ENCODE results near the gene PSAPL1.

Gene PSAPL1

GRCh38 chr4:7388627-7389026, 46.1 kb downstream of the PSAPL1 start:
- H3K4me3 ChIP-seq (ENCODE audit: low read length), result no peak overlapping the region
- H3K27me3 ChIP-seq (ENCODE audit: control insufficient read depth, insufficient read depth, low read length), result no peaks in the 10 kb centered on the region
- H3K9me3 ChIP-seq (ENCODE audit: control insufficient read depth, low read length), result no peaks in the 10 kb centered on the region
- H3K36me3 ChIP-seq (ENCODE audit: control insufficient read depth, insufficient read depth, low read length), result no peaks in the 10 kb centered on the region
- no peak overlapping the region for H3K9ac ChIP-seq (ENCODE audit: low read length)
- H3K4me1 ChIP-seq (ENCODE audit: control insufficient read depth, insufficient read depth, low read length), result no peaks in the 10 kb centered on the region

- Histone ChIP-seq H3K9me3 (ENCODE audit: control insufficient read depth, low read length) (no peaks in the 10 kb centered on the region), H3K4me1 (ENCODE audit: control insufficient read depth, insufficient read depth, low read length) (no peaks in the 10 kb centered on the region), H3K9ac (ENCODE audit: low read length) (no peak overlapping the region), H3K36me3 (ENCODE audit: control insufficient read depth, insufficient read depth, low read length) (no peaks in the 10 kb centered on the region), H3K27me3 (ENCODE audit: control insufficient read depth, insufficient read depth, low read length) (no peaks in the 10 kb centered on the region), H3K4me3 (ENCODE audit: low read length) (no peak overlapping the region)
Observed at GRCh38 chr4:7387925-7388324, 46.8 kb downstream of the PSAPL1 start.

GRCh38 chr4:7384929-7385890, 49.5 kb downstream of the PSAPL1 start:
- no peaks in the 10 kb centered on the region for H3K4me1 ChIP-seq (ENCODE audit: control insufficient read depth, insufficient read depth, low read length)
- H3K9ac ChIP-seq (ENCODE audit: low read length), result no peak overlapping the region
- H3K9me3 ChIP-seq (ENCODE audit: control insufficient read depth, low read length), result no peaks in the 10 kb centered on the region
- no peaks in the 10 kb centered on the region for H3K36me3 ChIP-seq (ENCODE audit: control insufficient read depth, insufficient read depth, low read length)
- H3K4me3 ChIP-seq (ENCODE audit: low read length), result no peak overlapping the region
- H3K27me3 ChIP-seq (ENCODE audit: control insufficient read depth, insufficient read depth, low read length), result peaks cover 6% of the 10 kb centered on the region

- H3K4me3 ChIP-seq (ENCODE audit: low read length), result no peak overlapping the region
- peaks cover 9% of the 10 kb centered on the region for H3K27me3 ChIP-seq (ENCODE audit: control insufficient read depth, insufficient read depth, low read length)
- no peaks in the 10 kb centered on the region for H3K4me1 ChIP-seq (ENCODE audit: control insufficient read depth, insufficient read depth, low read length)
- H3K36me3 ChIP-seq (ENCODE audit: control insufficient read depth, insufficient read depth, low read length), result no peaks in the 10 kb centered on the region
- no peaks in the 10 kb centered on the region for H3K9me3 ChIP-seq (ENCODE audit: control insufficient read depth, low read length)
- H3K9ac ChIP-seq (ENCODE audit: low read length), result no peak overlapping the region
Observed at GRCh38 chr4:7384003-7384928, 50.5 kb downstream of the PSAPL1 start.

GRCh38 chr4:7383266-7383665, 51.5 kb downstream of the PSAPL1 start:
- Histone ChIP-seq H3K4me3 (ENCODE audit: low read length) (no peak overlapping the region), H3K9ac (ENCODE audit: low read length) (no peak overlapping the region), H3K4me1 (ENCODE audit: control insufficient read depth, insufficient read depth, low read length) (no peaks in the 10 kb centered on the region), H3K36me3 (ENCODE audit: control insufficient read depth, insufficient read depth, low read length) (no peaks in the 10 kb centered on the region), H3K9me3 (ENCODE audit: control insufficient read depth, low read length) (no peaks in the 10 kb centered on the region), H3K27me3 (ENCODE audit: control insufficient read depth, insufficient read depth, low read length) (peaks cover 9% of the 10 kb centered on the region)

GRCh38 chr4:7382634-7383014, 52.1 kb downstream of the PSAPL1 start:
- Histone ChIP-seq H3K27me3 (ENCODE audit: control insufficient read depth, insufficient read depth, low read length) (peaks cover 9% of the 10 kb centered on the region), H3K4me3 (ENCODE audit: low read length) (no peak overlapping the region), H3K9me3 (ENCODE audit: control insufficient read depth, low read length) (no peaks in the 10 kb centered on the region), H3K4me1 (ENCODE audit: control insufficient read depth, insufficient read depth, low read length) (no peaks in the 10 kb centered on the region), H3K9ac (ENCODE audit: low read length) (no peak overlapping the region), H3K36me3 (ENCODE audit: control insufficient read depth, insufficient read depth, low read length) (no peaks in the 10 kb centered on the region)

- H3K36me3 ChIP-seq (ENCODE audit: control insufficient read depth, insufficient read depth, low read length), result no peaks in the 10 kb centered on the region
- peaks cover 9% of the 10 kb centered on the region for H3K27me3 ChIP-seq (ENCODE audit: control insufficient read depth, insufficient read depth, low read length)
- no peaks in the 10 kb centered on the region for H3K4me1 ChIP-seq (ENCODE audit: control insufficient read depth, insufficient read depth, low read length)
- H3K9ac ChIP-seq (ENCODE audit: low read length), result no peak overlapping the region
- no peaks in the 10 kb centered on the region for H3K9me3 ChIP-seq (ENCODE audit: control insufficient read depth, low read length)
- no peak overlapping the region for H3K4me3 ChIP-seq (ENCODE audit: low read length)
Observed at GRCh38 chr4:7381890-7382633, 52.7 kb downstream of the PSAPL1 start.

GRCh38 chr4:7381221-7381889, 53.4 kb downstream of the PSAPL1 start:
- no peaks in the 10 kb centered on the region for H3K9me3 ChIP-seq (ENCODE audit: control insufficient read depth, low read length)
- H3K9ac ChIP-seq (ENCODE audit: low read length), result no peak overlapping the region
- H3K4me1 ChIP-seq (ENCODE audit: control insufficient read depth, insufficient read depth, low read length), result no peaks in the 10 kb centered on the region
- H3K4me3 ChIP-seq (ENCODE audit: low read length), result no peak overlapping the region
- peaks cover 9% of the 10 kb centered on the region for H3K27me3 ChIP-seq (ENCODE audit: control insufficient read depth, insufficient read depth, low read length)
- no peaks in the 10 kb centered on the region for H3K36me3 ChIP-seq (ENCODE audit: control insufficient read depth, insufficient read depth, low read length)

All from mucosa of stomach (tissue), 1 donor.